Peyer's patch (tissue), 4 donors: Measurements from ENCODE around the gene BANP.

Experiments used
- CTCF ChIP-seq, 6 experiments: fragments of 450-650 bp in 4 of 6; fragments of 200-600 bp in 2 of 6; sonication (generic) in 1 of 6; IDR thresholded peaks; one replicate each; pipeline ENCODE4 v1.5.1; 2017 to 2019; ENCODE audit warnings: antibody characterized with exemption in 6 of 6, mild to moderate bottlenecking in 3 of 6, moderate library complexity in 1 of 6
- POLR2A ChIP-seq, 2 donors: fragments of 450-650 bp; IDR thresholded peaks; one replicate each; pipeline ENCODE4 v1.5.1; 2017; ENCODE audit warnings: antibody characterized with exemption in 2 of 2, mild to moderate bottlenecking in 2 of 2, moderate library complexity in 2 of 2

- TF ChIP-seq CTCF (IDR thresholded peaks at IDR 0.05) (no peak), POLR2A (IDR thresholded peaks at IDR 0.05) (no peak)
Observed at GRCh38 chr16:87952751-87953150, 1.5 kb downstream of the BANP start.
